Measurements from ENCODE around the gene BMP8B. TPM values are rescaled to one million over a fixed set of nuclear protein-coding genes. Genes with fewer than 3 reads are reported as not detected.
"Not testable (repeated sequence)": the region's sequence is repeated elsewhere in the genome, so short reads cannot be mapped to it uniquely, and the experiment has no call there.

Gene BMP8B
- total and polyA plus RNA-seq, 8 donors, result 1.0 to 2.8 (median 1.8) TPM

DNA sequence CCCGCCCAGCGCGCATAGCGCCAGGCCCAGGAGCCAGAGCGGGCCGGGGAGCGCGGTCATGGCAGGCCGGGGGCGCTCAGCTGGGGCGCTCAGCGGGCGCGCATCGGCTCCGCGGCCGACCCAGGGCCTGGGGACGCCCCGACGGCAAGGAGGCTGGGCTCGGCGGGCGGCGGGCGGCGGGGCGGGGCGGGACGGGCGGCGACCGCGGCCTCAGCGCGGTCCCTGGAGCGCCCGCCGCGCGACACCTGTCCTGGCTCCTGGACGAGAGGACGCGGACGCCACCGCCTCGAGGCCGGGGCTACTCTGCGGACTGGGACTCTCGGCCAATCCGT, 273 bp downstream of the BMP8B start:
- peak; percentile 37 for ATAC-seq
- intact Hi-C loops (cut with DNase I), result no loop called here
- TF ChIP-seq, protein P1, sequence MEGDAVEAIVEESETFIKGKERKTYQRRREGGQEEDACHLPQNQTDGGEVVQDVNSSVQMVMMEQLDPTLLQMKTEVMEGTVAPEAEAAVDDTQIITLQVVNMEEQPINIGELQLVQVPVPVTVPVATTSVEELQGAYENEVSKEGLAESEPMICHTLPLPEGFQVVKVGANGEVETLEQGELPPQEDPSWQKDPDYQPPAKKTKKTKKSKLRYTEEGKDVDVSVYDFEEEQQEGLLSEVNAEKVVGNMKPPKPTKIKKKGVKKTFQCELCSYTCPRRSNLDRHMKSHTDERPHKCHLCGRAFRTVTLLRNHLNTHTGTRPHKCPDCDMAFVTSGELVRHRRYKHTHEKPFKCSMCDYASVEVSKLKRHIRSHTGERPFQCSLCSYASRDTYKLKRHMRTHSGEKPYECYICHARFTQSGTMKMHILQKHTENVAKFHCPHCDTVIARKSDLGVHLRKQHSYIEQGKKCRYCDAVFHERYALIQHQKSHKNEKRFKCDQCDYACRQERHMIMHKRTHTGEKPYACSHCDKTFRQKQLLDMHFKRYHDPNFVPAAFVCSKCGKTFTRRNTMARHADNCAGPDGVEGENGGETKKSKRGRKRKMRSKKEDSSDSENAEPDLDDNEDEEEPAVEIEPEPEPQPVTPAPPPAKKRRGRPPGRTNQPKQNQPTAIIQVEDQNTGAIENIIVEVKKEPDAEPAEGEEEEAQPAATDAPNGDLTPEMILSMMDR (IDR thresholded peaks at IDR 0.05), result no peak
- Histone ChIP-seq H3K27ac (no peak overlapping the region), H3K9me3 (no peaks in the 10 kb centered on the region), H3K4me3 (peak overlapping the region; percentile 34 to 62), H3K27me3 (peaks cover 18 to 39% of the 10 kb centered on the region in 2 donors), H3K4me1 (peaks cover 3 to 16% of the 10 kb centered on the region in 2 donors), H3K36me3 (no peaks in the 10 kb centered on the region)
- no peak for DNase-seq

DNA sequence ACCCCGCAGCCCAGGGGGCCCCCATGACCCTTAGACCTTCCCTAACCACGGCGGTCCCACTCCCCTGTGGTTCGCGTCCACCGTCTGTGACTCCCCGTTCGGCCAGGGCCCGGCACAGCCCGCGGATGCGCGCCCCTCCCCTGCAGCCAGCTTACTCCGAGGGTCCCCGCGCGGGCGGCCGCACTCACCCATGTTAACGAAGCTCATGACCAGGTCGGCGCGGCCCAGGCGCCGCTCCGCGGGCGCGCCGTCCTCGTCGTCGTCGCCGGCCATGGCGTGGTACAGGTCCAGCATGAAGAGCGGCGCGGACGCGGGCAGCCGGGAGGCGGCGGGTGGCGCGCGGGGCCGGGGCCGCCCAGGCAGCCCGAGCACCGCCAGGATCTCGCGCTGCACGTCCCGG, 701 bp downstream of the BMP8B start:
- H3K27ac ChIP-seq; DNase-seq; H3K36me3 ChIP-seq; H3K9me3 ChIP-seq; intact Hi-C loops (cut with DNase I); ATAC-seq; H3K4me3 ChIP-seq: not testable (repeated sequence)
- peaks cover 18 to 39% of the 10 kb centered on the region in 2 donors for H3K27me3 ChIP-seq
- H3K4me1 ChIP-seq, result peaks cover 3 to 16% of the 10 kb centered on the region in 2 donors

DNA sequence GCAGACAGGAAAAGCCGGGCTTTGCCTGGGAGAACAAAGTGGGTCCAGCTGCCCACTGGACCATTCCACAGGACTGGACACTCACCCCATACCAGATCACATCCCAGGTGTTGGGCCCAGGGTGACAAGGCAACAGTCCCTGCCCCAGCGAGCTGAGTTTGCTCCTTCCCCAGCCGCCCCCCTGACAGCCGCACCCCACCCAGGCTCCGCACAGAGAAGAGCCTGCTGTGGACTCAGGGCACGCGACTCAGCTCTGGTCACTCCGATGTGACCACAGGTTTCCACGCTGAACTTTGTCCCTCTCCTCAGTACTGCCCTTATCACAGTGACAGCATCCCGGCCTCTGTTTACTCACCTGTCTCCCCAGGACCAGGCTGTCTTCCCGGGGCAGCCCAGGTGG, 1.2 kb downstream of the BMP8B start:
- no peaks in the 10 kb centered on the region for H3K36me3 ChIP-seq
- ATAC-seq, result no peak
- H3K27me3 ChIP-seq, result peaks cover 18 to 39% of the 10 kb centered on the region in 2 donors
- H3K9me3 ChIP-seq, result no peaks in the 10 kb centered on the region
- TF ChIP-seq, protein P1 (IDR thresholded peaks at IDR 0.05), result no peak
- H3K27ac ChIP-seq, result no peak overlapping the region
- intact Hi-C loops (cut with DNase I), result no loop called here
- H3K4me3 ChIP-seq, result no peak overlapping the region
- no peak for DNase-seq
- H3K4me1 ChIP-seq, result peaks cover 3 to 16% of the 10 kb centered on the region in 2 donors

DNA sequence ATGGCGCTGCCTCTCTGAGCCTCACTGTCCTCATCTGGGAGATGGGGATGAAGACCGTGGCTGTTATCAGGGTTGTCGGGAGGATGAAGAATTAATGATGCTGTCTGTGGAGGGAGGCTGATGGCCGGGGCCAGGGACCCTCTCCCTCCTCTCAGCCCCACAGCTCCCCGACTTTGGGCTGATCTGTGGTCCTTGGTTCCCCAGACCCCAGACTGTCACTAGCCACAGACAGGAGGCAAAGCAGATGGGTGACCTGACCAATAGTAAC, 1.6 kb downstream of the BMP8B start:
- DNase-seq; H3K9me3 ChIP-seq; intact Hi-C loops (cut with DNase I); H3K4me3 ChIP-seq; H3K27ac ChIP-seq; H3K36me3 ChIP-seq; ATAC-seq: not testable (repeated sequence)
- peaks cover 18 to 39% of the 10 kb centered on the region in 2 donors for H3K27me3 ChIP-seq
- peaks cover 3 to 16% of the 10 kb centered on the region in 2 donors for H3K4me1 ChIP-seq

DNA sequence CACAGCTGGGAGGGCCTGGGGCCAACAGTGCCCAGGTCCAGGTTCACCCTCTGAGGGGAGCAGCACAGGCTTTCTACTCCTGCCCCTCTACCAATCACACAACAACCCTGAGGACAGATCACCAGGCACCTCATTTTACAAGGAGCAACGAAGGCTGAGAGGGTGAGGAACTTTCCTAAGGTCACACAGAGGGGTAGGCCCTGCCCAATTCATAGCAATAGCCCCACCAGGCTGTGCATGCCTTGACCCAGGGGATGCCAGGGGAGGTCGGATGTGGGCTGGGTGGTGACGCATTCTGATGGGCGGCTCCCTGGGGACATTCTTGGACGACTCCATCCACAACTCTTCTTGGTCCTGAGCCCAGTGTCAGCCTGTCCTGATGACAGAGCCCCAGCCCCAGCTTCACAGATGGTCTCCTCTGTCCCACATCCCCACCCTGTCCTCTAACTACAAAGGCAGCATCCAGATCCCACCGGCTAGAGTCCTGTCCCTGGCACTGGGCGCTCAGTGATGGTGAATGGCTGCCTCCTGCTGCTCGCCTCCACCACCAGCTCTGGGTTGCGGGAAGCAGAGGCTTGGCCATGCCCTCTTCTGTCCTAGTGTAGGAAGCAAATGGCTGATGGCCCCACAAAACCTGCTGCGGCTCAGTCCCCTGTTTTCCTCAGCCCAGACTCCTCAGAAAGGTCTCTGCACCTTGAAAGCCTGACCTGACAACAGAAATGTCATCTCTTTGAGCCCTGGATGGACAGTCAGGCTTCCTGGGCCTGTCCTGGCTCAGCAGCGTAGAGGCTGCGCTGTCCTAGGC, 2.2 kb downstream of the BMP8B start:
- not testable (repeated sequence) for DNase-seq, ATAC-seq
- H3K27me3 ChIP-seq, result peaks cover 18 to 36% of the 10 kb centered on the region in 2 donors

DNA sequence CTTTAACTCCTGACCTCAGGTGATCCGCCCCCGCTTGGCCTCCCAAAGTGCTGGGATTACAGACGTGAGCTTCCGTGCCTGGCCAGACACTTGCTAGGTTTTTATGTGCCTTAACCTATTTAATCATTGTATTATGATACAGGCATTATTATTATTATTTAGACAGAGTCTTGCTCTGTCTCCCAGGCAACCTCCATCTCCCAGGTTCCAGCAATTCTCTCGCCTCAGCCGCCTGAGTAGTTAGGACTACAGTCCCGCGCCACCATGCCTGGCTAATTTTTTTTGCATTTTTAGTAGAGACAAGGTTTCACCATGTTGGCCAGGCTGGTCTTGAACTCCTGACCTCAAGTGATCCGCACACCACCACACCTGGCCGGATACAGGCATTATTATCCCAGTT, 6.0 kb downstream of the BMP8B start:
- peaks cover 5 to 10% of the 10 kb centered on the region in 2 donors for H3K27me3 ChIP-seq
- ATAC-seq; DNase-seq; H3K36me3 ChIP-seq; H3K4me1 ChIP-seq; H3K4me3 ChIP-seq; H3K9me3 ChIP-seq; H3K27ac ChIP-seq; intact Hi-C loops (cut with DNase I): not testable (repeated sequence)

More for the DNA sequence above, 2.2 kb downstream of the BMP8B start:
- H3K4me3 ChIP-seq; H3K36me3 ChIP-seq; H3K27ac ChIP-seq; intact Hi-C loops (cut with DNase I); H3K9me3 ChIP-seq: not testable (repeated sequence)
- H3K4me1 ChIP-seq, result peaks cover 3 to 16% of the 10 kb centered on the region in 2 donors

DNA sequence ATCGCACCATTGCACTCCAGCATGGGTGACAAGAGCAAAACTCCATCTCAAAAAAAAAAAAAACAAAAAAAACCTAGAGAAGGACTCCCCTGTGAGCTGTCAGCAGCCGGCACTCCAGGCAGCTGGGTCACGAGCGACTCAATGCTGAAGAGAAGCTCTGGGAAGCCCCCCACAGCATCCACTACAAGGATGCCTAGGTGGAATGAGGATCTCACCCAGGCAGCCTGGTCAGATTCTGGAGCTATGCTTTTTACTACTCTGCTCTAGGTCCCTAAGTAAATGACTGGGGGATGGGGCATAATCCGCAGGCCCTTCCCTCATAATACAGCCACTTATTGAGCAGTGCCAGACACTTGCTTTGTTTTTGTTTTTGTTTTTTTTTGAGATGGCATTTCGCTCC, 6.6 kb downstream of the BMP8B start:
- H3K9me3 ChIP-seq, result no peaks in the 10 kb centered on the region
- intact Hi-C loops (cut with DNase I), result no loop called here
- no peak overlapping the region for H3K27ac ChIP-seq
- H3K27me3 ChIP-seq, result peaks cover 0 to 8% of the 10 kb centered on the region in 2 donors
- ATAC-seq (no peak), DNase-seq (no peak)
- no peaks in the 10 kb centered on the region for H3K4me1 ChIP-seq
- H3K36me3 ChIP-seq, result no peaks in the 10 kb centered on the region
- TF ChIP-seq, protein P1 (IDR thresholded peaks at IDR 0.05), result no peak
- H3K4me3 ChIP-seq, result no peak overlapping the region

Measured in left lung (tissue), 10 donors.